Fibroblast of lung (primary cell): ENCODE results near the gene JUN. TPM values are rescaled to one million over a fixed set of nuclear protein-coding genes. Genes with fewer than 3 reads are reported as not detected.

Source experiments
- DNase-seq, 2 donors: peaks; one replicate each; pipeline versions ENCODE4 v3.0.0 to v3.0.0-alpha.2; 2010; ENCODE audit warnings: low read depth in 2 of 2
- H2AFZ ChIP-seq: 2 replicates; pipeline ENCODE4 v1.5.1; 2012; ENCODE audit warnings: low read length, control low read depth, inconsistent platforms
- H3K27ac ChIP-seq: 2 replicates; pipeline ENCODE4 v1.5.1; 2011; ENCODE audit warnings: low read length, control low read depth; ENCODE audit not compliant: insufficient read depth
- H3K27me3 ChIP-seq: 2 replicates; pipeline ENCODE4 v1.5.1; 2011; ENCODE audit warnings: mild to moderate bottlenecking, low read length; ENCODE audit not compliant: control insufficient read depth, insufficient read depth
- H3K36me3 ChIP-seq: 2 replicates; pipeline ENCODE4 v1.5.1; 2011; ENCODE audit warnings: low read length; ENCODE audit not compliant: control insufficient read depth, insufficient read depth
- H3K4me1 ChIP-seq: 2 replicates; pipeline ENCODE4 v1.5.1; 2011; ENCODE audit warnings: low read length; ENCODE audit not compliant: control insufficient read depth, insufficient read depth; ENCODE audit errors: extremely low read depth
- H3K4me2 ChIP-seq: 2 replicates; pipeline ENCODE4 v1.5.1; 2011; ENCODE audit warnings: low read length, control low read depth; ENCODE audit not compliant: insufficient read depth; ENCODE audit errors: extremely low read depth
- H3K4me3 ChIP-seq, 4 experiments: fragments of 200-600 bp in 1 of 4; sonication (generic) in 1 of 4; replicated peaks in 1 of 4; 2 replicates each; pipeline ENCODE4 v1.5.1; 2011 to 2016; ENCODE audit warnings: low read length in 4 of 4, low read depth in 3 of 4, mild to moderate bottlenecking in 3 of 4, control low read depth in 2 of 4, inconsistent platforms in 1 of 4, mixed read lengths in 1 of 4; ENCODE audit not compliant: insufficient read depth in 1 of 4; ENCODE audit errors: control extremely low read depth in 1 of 4
- H3K79me2 ChIP-seq: 2 replicates; pipeline ENCODE4 v1.5.1; 2012; ENCODE audit warnings: mild to moderate bottlenecking, low read length, inconsistent platforms; ENCODE audit not compliant: control insufficient read depth, insufficient read depth
- H3K9ac ChIP-seq: 2 replicates; pipeline ENCODE4 v1.5.1; 2011; ENCODE audit warnings: mild to moderate bottlenecking, low read length, control low read depth; ENCODE audit not compliant: insufficient read depth
- H3K9me3 ChIP-seq: 2 replicates; pipeline ENCODE4 v1.5.1; 2012; ENCODE audit warnings: low read depth, low read length; ENCODE audit not compliant: control insufficient read depth, insufficient read depth
- H4K20me1 ChIP-seq: 2 replicates; pipeline ENCODE4 v1.5.1; 2011; ENCODE audit warnings: low read length; ENCODE audit not compliant: control insufficient read depth, insufficient read depth; ENCODE audit errors: extremely low read depth
- CTCF ChIP-seq, 2 donors: IDR thresholded peaks in 1 of 2; conservative IDR thresholded peaks in 1 of 2; 1 replicate in 1 of 2; 2 replicates in 1 of 2; pipeline ENCODE4 v1.5.1; 2011 to 2012; ENCODE audit warnings: low read length in 2 of 2, control low read depth in 1 of 2, inconsistent platforms in 1 of 2, low read depth in 1 of 2, mild to moderate bottlenecking in 1 of 2
- EZH2 ChIP-seq: IDR thresholded peaks from 2 replicates; pipeline ENCODE4 v1.5.1; 2012; ENCODE audit warnings: low read length, control low read depth, mild to moderate bottlenecking; ENCODE audit errors: missing control alignments
- polyA plus RNA-seq, 2 donors: library from polyadenylated mRNA; depleted of rRNA in 1 of 2; stranded (reverse) in 1 of 2; unstranded in 1 of 2; fragments of >200 nt; gene quantifications; 2 replicates each; pipeline ENCODE4 v1.2.1, GENCODE V29; 2011 to 2012; ENCODE audit warnings: missing spikeins in 1 of 2
- total RNA-seq: library from RNA; depleted of rRNA; stranded (reverse); fragments of >200 nt; gene quantifications from 2 replicates; pipeline ENCODE4 v1.2.1, GENCODE V29; 2014

The JUN gene
- total and polyA plus RNA-seq, 2 donors (not counting 1 experiment from before 2014, with no cell fraction given): 22.6 to 145 TPM

GRCh38 chr1:58823481-58824010 is 39.7 kb upstream of the JUN start:
- Histone ChIP-seq H4K20me1 (no peaks in the 10 kb centered on the region), H3K9ac (no peak overlapping the region), H3K4me3 (no peak overlapping the region), H2AFZ (peak overlapping the region; percentile 45), H3K4me2 (peak overlapping the region; percentile 48), H3K27me3 (no peaks in the 10 kb centered on the region), H3K36me3 (no peaks in the 10 kb centered on the region), H3K79me2 (no peaks in the 10 kb centered on the region), H3K4me1 (peaks cover 14% of the 10 kb centered on the region), H3K27ac (peak overlapping the region; percentile 59), H3K9me3 (no peaks in the 10 kb centered on the region)
- no peak for TF ChIP-seq CTCF (conservative IDR thresholded peaks at IDR 0.05 in 1 of 2, IDR thresholded peaks at IDR 0.05 in 1 of 2; ENCODE audit: low read depth in 1 of 2, low read length in 2 of 2)
- peak; percentile 88 to 94 for DNase-seq

- H3K4me1 ChIP-seq: peaks cover 27% of the 10 kb centered on the region
- H3K79me2 ChIP-seq: no peaks in the 10 kb centered on the region
- no peak overlapping the region for H3K27ac ChIP-seq
- H3K9ac ChIP-seq: no peak overlapping the region
- DNase-seq: no peak
- H3K36me3 ChIP-seq: no peaks in the 10 kb centered on the region
- H3K4me2 ChIP-seq: no peak overlapping the region
- TF ChIP-seq CTCF (conservative IDR thresholded peaks at IDR 0.05 in 1 of 2, IDR thresholded peaks at IDR 0.05 in 1 of 2; ENCODE audit: low read depth in 1 of 2, low read length in 2 of 2): no peak
- no peak for TF ChIP-seq EZH2
- H2AFZ ChIP-seq: no peak overlapping the region
- no peak overlapping the region for H3K4me3 ChIP-seq
- no peaks in the 10 kb centered on the region for H3K9me3 ChIP-seq
- H3K27me3 ChIP-seq: no peaks in the 10 kb centered on the region
- H4K20me1 ChIP-seq: no peaks in the 10 kb centered on the region
Measured at GRCh38 chr1:58821309-58821708, 37.5 kb upstream of the JUN start.

GRCh38 chr1:58818976-58819375 is 35.1 kb upstream of the JUN start:
- H2AFZ ChIP-seq: no peak overlapping the region
- H3K4me3 ChIP-seq: no peak overlapping the region

More at GRCh38 chr1:58818976-58819375, 35.1 kb upstream of the JUN start:
- Histone ChIP-seq H4K20me1 (no peaks in the 10 kb centered on the region), H3K27ac (no peak overlapping the region), H3K4me1 (peaks cover 32% of the 10 kb centered on the region), H3K27me3 (no peaks in the 10 kb centered on the region), H3K9me3 (no peaks in the 10 kb centered on the region), H3K9ac (no peak overlapping the region), H3K36me3 (no peaks in the 10 kb centered on the region), H3K4me2 (no peak overlapping the region), H3K79me2 (no peaks in the 10 kb centered on the region)
- no peak for TF ChIP-seq CTCF (conservative IDR thresholded peaks at IDR 0.05 in 1 of 2, IDR thresholded peaks at IDR 0.05 in 1 of 2; ENCODE audit: low read depth in 1 of 2, low read length in 2 of 2)
- no peak for TF ChIP-seq EZH2
- no peak for DNase-seq
